Astrocyte (in vitro differentiated cells and primary cell): Measurements from ENCODE around the gene HLA-DRA. TPM values are rescaled to one million over a fixed set of nuclear protein-coding genes. Genes with fewer than 3 reads are reported as not detected.

Source experiments
- DNase-seq: peaks from one replicate; pipeline ENCODE4 v3.0.0-alpha.2; 2010; ENCODE audit warnings: low read depth
- FAIRE-seq: peaks from 2 replicates; lab custom pipeline; 2011; peaks lifted over from hg19 to GRCh38; lab: Jason Lieb, UNC
- H2AFZ ChIP-seq: 2 replicates; pipeline ENCODE4 v1.6.0; 2012; ENCODE audit warnings: low read depth, low read length, inconsistent platforms
- H3K27ac ChIP-seq: 2 replicates; pipeline ENCODE4 v1.5.1; 2011; ENCODE audit warnings: low read depth, low read length, inconsistent platforms
- H3K27me3 ChIP-seq: 2 replicates; pipeline ENCODE4 v1.6.0; 2011; ENCODE audit warnings: low read length, inconsistent platforms; ENCODE audit not compliant: insufficient read depth
- H3K36me3 ChIP-seq: 2 replicates; pipeline ENCODE4 v1.5.1; 2011; ENCODE audit warnings: low read length, inconsistent platforms; ENCODE audit not compliant: insufficient read depth
- H3K4me1 ChIP-seq: 2 replicates; pipeline ENCODE4 v1.5.1; 2011; ENCODE audit warnings: low read length, inconsistent platforms; ENCODE audit not compliant: insufficient read depth
- H3K4me2 ChIP-seq: 2 replicates; pipeline ENCODE4 v1.6.0; 2012; ENCODE audit warnings: low read length, inconsistent platforms
- H3K4me3 ChIP-seq: 2 replicates; pipeline ENCODE4 v1.5.1; 2011; ENCODE audit warnings: low read depth, mild to moderate bottlenecking, low read length, inconsistent platforms; ENCODE audit not compliant: insufficient read depth
- H3K79me2 ChIP-seq: 2 replicates; pipeline ENCODE4 v1.6.0; 2012; ENCODE audit warnings: mild to moderate bottlenecking, low read length, inconsistent platforms; ENCODE audit not compliant: insufficient read depth
- H3K9ac ChIP-seq: 2 replicates; pipeline ENCODE4 v1.6.0; 2012; ENCODE audit warnings: mild to moderate bottlenecking, low read length, inconsistent platforms
- H3K9me3 ChIP-seq: 2 replicates; pipeline ENCODE4 v1.5.1; 2012; ENCODE audit warnings: low read depth, mild to moderate bottlenecking, low read length, inconsistent platforms; ENCODE audit not compliant: insufficient read depth
- H4K20me1 ChIP-seq: 2 replicates; pipeline ENCODE4 v1.6.0; 2012; ENCODE audit warnings: low read length, inconsistent platforms; ENCODE audit not compliant: insufficient read depth
- H3K27ac Mint-ChIP-seq: one replicate; pipeline ENCODE4 v1.8.0; 2021; ENCODE audit warnings: mild to moderate bottlenecking, mixed read lengths; ENCODE audit not compliant: unreplicated experiment
- H3K27me3 Mint-ChIP-seq: one replicate; pipeline ENCODE4 v1.8.0; 2021; ENCODE audit warnings: low read depth, mixed read lengths; ENCODE audit not compliant: unreplicated experiment
- H3K36me3 Mint-ChIP-seq: one replicate; pipeline ENCODE4 v1.8.0; 2021; ENCODE audit warnings: low read depth, mixed read lengths; ENCODE audit not compliant: unreplicated experiment
- H3K4me1 Mint-ChIP-seq: one replicate; pipeline ENCODE4 v1.8.0; 2021; ENCODE audit warnings: low read depth, mixed read lengths; ENCODE audit not compliant: unreplicated experiment
- H3K4me3 Mint-ChIP-seq: one replicate; pipeline ENCODE4 v1.8.0; 2021; ENCODE audit warnings: mild to moderate bottlenecking, moderate library complexity, mixed read lengths; ENCODE audit not compliant: unreplicated experiment
- H3K9me3 Mint-ChIP-seq: one replicate; pipeline ENCODE4 v1.8.0; 2021; ENCODE audit warnings: mild to moderate bottlenecking, mixed read lengths; ENCODE audit not compliant: unreplicated experiment
- EZH2 ChIP-seq: IDR thresholded peaks from 2 replicates; pipeline ENCODE4 v1.6.1; 2012; ENCODE audit warnings: mild to moderate bottlenecking, low read length, inconsistent platforms; ENCODE audit not compliant: insufficient read depth
- total RNA-seq: library from RNA; stranded (reverse); gene quantifications from 2 replicates; pipeline ENCODE4 v1.2.1, GENCODE V29; 2021
- TF ChIP-seq, protein P1 (sequence below): IDR thresholded peaks from 2 replicates; pipeline ENCODE4 v1.5.1; 2011; ENCODE audit warnings: low read depth, mild to moderate bottlenecking, inconsistent platforms, low read length, moderate library complexity; ENCODE audit not compliant: insufficient read depth

Gene HLA-DRA
- total RNA-seq, 1 donor from 2014 or later, result not detected

GRCh38 chr6:32401284-32401963, 38.3 kb upstream of the HLA-DRA start:
- H3K36me3 ChIP-seq, result no peaks in the 10 kb centered on the region
- FAIRE-seq, result no peak

DNA sequence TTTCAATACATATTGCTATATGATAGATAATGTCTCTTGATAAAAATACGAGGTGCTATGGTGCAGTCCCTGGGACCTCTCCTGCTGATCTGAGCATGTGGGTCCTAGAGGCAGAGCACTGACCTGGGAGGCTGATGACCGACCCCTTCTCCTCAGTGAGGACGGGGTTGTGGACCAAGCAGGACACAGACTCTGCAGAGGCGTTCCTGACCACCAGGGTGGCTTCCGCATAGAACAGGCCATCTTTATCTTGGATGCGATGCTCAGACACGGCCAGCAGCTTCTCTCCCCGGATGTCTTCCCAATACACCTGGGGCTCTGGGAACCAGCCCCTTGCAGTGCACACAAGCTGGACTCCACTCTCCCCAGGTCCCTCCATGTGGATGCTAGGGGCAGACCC, 36.9 kb upstream of the HLA-DRA start:
- H3K27ac Mint-ChIP-seq, result no peak overlapping the region
- Histone ChIP-seq H3K9me3 (no peaks in the 10 kb centered on the region), H2AFZ (no peak overlapping the region), H4K20me1 (no peaks in the 10 kb centered on the region), H3K79me2 (no peaks in the 10 kb centered on the region), H3K9ac (no peak overlapping the region), H3K27me3 (peaks cover 21% of the 10 kb centered on the region), H3K27ac (no peak overlapping the region), H3K4me1 (no peaks in the 10 kb centered on the region), H3K36me3 (no peaks in the 10 kb centered on the region), H3K4me2 (no peak overlapping the region), H3K4me3 (no peak overlapping the region)
- H3K4me1 Mint-ChIP-seq, result no peaks in the 10 kb centered on the region
- no peak for FAIRE-seq
- H3K36me3 Mint-ChIP-seq, result peaks cover 1% of the 10 kb centered on the region
- H3K9me3 Mint-ChIP-seq, result peaks cover 3% of the 10 kb centered on the region
- no peak for DNase-seq
- H3K4me3 Mint-ChIP-seq, result no peak overlapping the region
- TF ChIP-seq, protein P1, sequence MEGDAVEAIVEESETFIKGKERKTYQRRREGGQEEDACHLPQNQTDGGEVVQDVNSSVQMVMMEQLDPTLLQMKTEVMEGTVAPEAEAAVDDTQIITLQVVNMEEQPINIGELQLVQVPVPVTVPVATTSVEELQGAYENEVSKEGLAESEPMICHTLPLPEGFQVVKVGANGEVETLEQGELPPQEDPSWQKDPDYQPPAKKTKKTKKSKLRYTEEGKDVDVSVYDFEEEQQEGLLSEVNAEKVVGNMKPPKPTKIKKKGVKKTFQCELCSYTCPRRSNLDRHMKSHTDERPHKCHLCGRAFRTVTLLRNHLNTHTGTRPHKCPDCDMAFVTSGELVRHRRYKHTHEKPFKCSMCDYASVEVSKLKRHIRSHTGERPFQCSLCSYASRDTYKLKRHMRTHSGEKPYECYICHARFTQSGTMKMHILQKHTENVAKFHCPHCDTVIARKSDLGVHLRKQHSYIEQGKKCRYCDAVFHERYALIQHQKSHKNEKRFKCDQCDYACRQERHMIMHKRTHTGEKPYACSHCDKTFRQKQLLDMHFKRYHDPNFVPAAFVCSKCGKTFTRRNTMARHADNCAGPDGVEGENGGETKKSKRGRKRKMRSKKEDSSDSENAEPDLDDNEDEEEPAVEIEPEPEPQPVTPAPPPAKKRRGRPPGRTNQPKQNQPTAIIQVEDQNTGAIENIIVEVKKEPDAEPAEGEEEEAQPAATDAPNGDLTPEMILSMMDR, result no peak
- TF ChIP-seq EZH2, result no peak
- H3K27me3 Mint-ChIP-seq, result peaks cover 8% of the 10 kb centered on the region

More at GRCh38 chr6:32401284-32401963, 38.3 kb upstream of the HLA-DRA start:
- Histone ChIP-seq H2AFZ (no peak overlapping the region), H3K79me2 (no peaks in the 10 kb centered on the region), H3K4me3 (no peak overlapping the region), H3K9me3 (no peaks in the 10 kb centered on the region), H3K27ac (no peak overlapping the region), H3K27me3 (peaks cover 13% of the 10 kb centered on the region), H3K4me1 (no peaks in the 10 kb centered on the region), H3K4me2 (no peak overlapping the region), H4K20me1 (no peaks in the 10 kb centered on the region), H3K9ac (no peak overlapping the region)
- peaks cover 4% of the 10 kb centered on the region for H3K4me1 Mint-ChIP-seq
- peaks cover 3% of the 10 kb centered on the region for H3K9me3 Mint-ChIP-seq
- DNase-seq, result no peak
- H3K36me3 Mint-ChIP-seq, result peaks cover 1% of the 10 kb centered on the region
- H3K27me3 Mint-ChIP-seq, result peaks cover 1% of the 10 kb centered on the region
- no peak for TF ChIP-seq EZH2
- TF ChIP-seq, protein P1, result no peak
- no peak overlapping the region for H3K4me3 Mint-ChIP-seq
- H3K27ac Mint-ChIP-seq, result no peak overlapping the region

DNA sequence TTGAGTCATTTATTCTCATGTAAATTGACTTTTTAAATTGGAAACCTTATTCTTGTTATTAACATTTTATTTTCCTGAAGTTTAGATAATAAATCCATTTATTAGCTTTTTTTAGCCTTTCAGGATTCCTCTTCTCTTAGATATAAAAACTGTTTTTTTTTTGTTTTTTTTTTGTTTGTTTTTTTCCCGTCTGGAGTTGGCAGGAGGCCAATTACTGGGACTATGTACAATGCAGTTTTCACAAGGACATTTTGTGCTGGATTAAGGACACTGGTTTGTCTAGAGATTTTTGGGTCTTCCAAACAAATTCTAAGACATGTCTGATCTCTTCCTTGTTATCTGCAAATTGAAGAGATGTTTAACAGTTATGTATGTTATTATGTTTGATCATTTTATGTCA, 34.0 kb upstream of the HLA-DRA start:
- no peak overlapping the region for H3K27ac ChIP-seq
- no peaks in the 10 kb centered on the region for H3K36me3 ChIP-seq
- no peaks in the 10 kb centered on the region for H3K9me3 Mint-ChIP-seq
- H3K4me3 ChIP-seq, result no peak overlapping the region
- H3K27me3 Mint-ChIP-seq, result peaks cover 15% of the 10 kb centered on the region
- no peak overlapping the region for H3K4me2 ChIP-seq
- no peak for TF ChIP-seq EZH2
- no peak overlapping the region for H3K4me3 Mint-ChIP-seq
- no peaks in the 10 kb centered on the region for H3K36me3 Mint-ChIP-seq
- H4K20me1 ChIP-seq, result no peaks in the 10 kb centered on the region
- no peaks in the 10 kb centered on the region for H3K79me2 ChIP-seq
- FAIRE-seq (no peak), DNase-seq (no peak)
- no peak overlapping the region for H3K9ac ChIP-seq
- H3K4me1 ChIP-seq, result no peaks in the 10 kb centered on the region
- H3K9me3 ChIP-seq, result no peaks in the 10 kb centered on the region
- H3K27ac Mint-ChIP-seq, result no peak overlapping the region
- H2AFZ ChIP-seq, result no peak overlapping the region
- peaks cover 26% of the 10 kb centered on the region for H3K27me3 ChIP-seq
- H3K4me1 Mint-ChIP-seq, result no peaks in the 10 kb centered on the region
